HCT116 (cell line): Measurements from ENCODE around the gene PITPNC1. TPM values are rescaled to one million over a fixed set of nuclear protein-coding genes. Genes with fewer than 3 reads are reported as not detected.

Experiments
- ATAC-seq: fragments of 200-7000 bp; cut with Tn5 transposase; 2 replicates; pipeline ENCODE4 v1.9.1; 2020; ENCODE audit warnings: mild to moderate bottlenecking, moderate library complexity
- BruUV-seq: library from RNA; stranded (reverse); fragments of 400-500 nt; replicated peaks from 2 replicates; lab custom pipeline; 2021; lab: Mats Ljungman, UMichigan
- CTCF ChIA-PET: fragments of 300-600 bp; sonication (Branson Sonifier 250); formaldehyde crosslinking; loops from one replicate; lab custom pipeline; 2021; ENCODE audit warnings: antibody characterized with exemption; lab: Charles Lee
- POLR2A ChIA-PET: fragments of 300-600, 350-600 bp; sonication (Branson Sonifier 250); formaldehyde crosslinking; loops from one replicate; lab custom pipeline; 2021; ENCODE audit warnings: antibody characterized with exemption; lab: Charles Lee
- RAD21 ChIA-PET, 2 experiments: fragments of 300-600 bp; sonication (Branson Sonifier 250); formaldehyde crosslinking; loops; one replicate each; lab custom pipeline; 2023; ENCODE audit warnings: low total read pairs in 2 of 2; ENCODE audit not compliant: uncharacterized antibody in 2 of 2, unreplicated experiment in 2 of 2, low non-redundant PET in 1 of 2; lab: Charles Lee
- DNase-seq: peaks from one replicate; pipeline ENCODE4 v3.0.0-alpha.2; 2010; ENCODE audit warnings: low read depth, low spot score
- H2AFZ ChIP-seq: fragments of 200-600 bp; shearing (Covaris generic), sonication (generic); 2 replicates; pipeline ENCODE4 v1.6.1; 2017; ENCODE audit warnings: low read depth, mixed run types, mixed read lengths, antibody characterized with exemption, low read length; ENCODE audit not compliant: poor library complexity, severe bottlenecking
- H3K27ac ChIP-seq: 2 replicates; pipeline ENCODE4 v1.5.1; 2012; ENCODE audit warnings: low read depth, low read length
- H3K27me3 ChIP-seq: fragments of 200-600 bp; sonication (generic); 2 replicates; pipeline ENCODE4 v1.6.1; 2016; ENCODE audit warnings: mixed run types, low read length, mixed read lengths; ENCODE audit not compliant: insufficient read depth
- H3K36me3 ChIP-seq, 2 experiments: fragments of 200-500 bp in 1 of 2; fragments of 200-600 bp in 1 of 2; sonication (Bioruptor generic) in 1 of 2; sonication (generic) in 1 of 2; 2 replicates each; pipeline versions ENCODE4 v1.5.1 to v1.6.1; 2014 to 2016; ENCODE audit warnings: low read length in 2 of 2, inconsistent platforms in 1 of 2, mixed read lengths in 1 of 2, mixed run types in 1 of 2; ENCODE audit not compliant: insufficient read depth in 2 of 2, control insufficient read depth in 1 of 2
- H3K4me1 ChIP-seq, 2 experiments: fragments of 200-600 bp in 1 of 2; sonication (generic) in 1 of 2; 2 replicates each; pipeline versions ENCODE4 v1.5.1 to v1.6.1; 2012 to 2017; ENCODE audit warnings: low read length in 2 of 2, inconsistent platforms in 1 of 2, mild to moderate bottlenecking in 1 of 2, mixed read lengths in 1 of 2, mixed run types in 1 of 2, moderate library complexity in 1 of 2; ENCODE audit not compliant: insufficient read depth in 2 of 2, control insufficient read depth in 1 of 2
- H3K4me2 ChIP-seq: fragments of 200-600 bp; sonication (generic); 2 replicates; pipeline ENCODE4 v1.6.1; 2017; ENCODE audit warnings: mixed run types, low read length, mixed read lengths
- H3K4me3 ChIP-seq, 2 experiments: fragments of 200-600 bp in 1 of 2; sonication (generic) in 1 of 2; replicated peaks in 1 of 2; 2 replicates each; pipeline ENCODE4 v1.5.1; 2011 to 2016; ENCODE audit warnings: low read length in 2 of 2, control low read depth in 1 of 2, low read depth in 1 of 2, mild to moderate bottlenecking in 1 of 2, mixed read lengths in 1 of 2, mixed run types in 1 of 2
- H3K79me2 ChIP-seq: fragments of 200-600 bp; sonication (generic); 2 replicates; pipeline ENCODE4 v1.6.1; 2017; ENCODE audit warnings: mild to moderate bottlenecking, mixed run types, low read length, moderate library complexity, mixed read lengths; ENCODE audit not compliant: insufficient read depth
- H3K9ac ChIP-seq: fragments of 200-600 bp; sonication (generic); 2 replicates; pipeline ENCODE4 v1.6.1; 2016; ENCODE audit warnings: low read length, mixed read lengths
- H3K9me2 ChIP-seq: fragments of 200-600 bp; sonication (generic), shearing (Covaris generic); 2 replicates; pipeline ENCODE4 v1.6.1; 2017; ENCODE audit warnings: mixed run types, mild to moderate bottlenecking, moderate library complexity; ENCODE audit not compliant: insufficient read depth
- H3K9me3 ChIP-seq, 2 experiments: fragments of 200-500 bp in 1 of 2; fragments of 200-600 bp in 1 of 2; sonication (Bioruptor generic) in 1 of 2; sonication (generic) in 1 of 2; 2 replicates each; pipeline ENCODE4 v1.6.1; 2014 to 2017; ENCODE audit warnings: low read length in 2 of 2, mixed read lengths in 2 of 2, inconsistent platforms in 1 of 2, low read depth in 1 of 2, mild to moderate bottlenecking in 1 of 2, mixed run types in 1 of 2, moderate library complexity in 1 of 2; ENCODE audit not compliant: control insufficient read depth in 1 of 2, insufficient read depth in 1 of 2
- H4K20me1 ChIP-seq: fragments of 200-600 bp; sonication (generic), shearing (Covaris generic); 2 replicates; pipeline ENCODE4 v1.6.1; 2017; ENCODE audit warnings: mixed run types, mild to moderate bottlenecking, moderate library complexity; ENCODE audit not compliant: insufficient read depth
- ATF3 ChIP-seq: IDR thresholded peaks from 2 replicates; pipeline ENCODE4 v1.6.1; 2012
- CBX3 ChIP-seq: IDR thresholded peaks from 2 replicates; pipeline ENCODE4 v1.6.1; 2012; ENCODE audit warnings: low read depth
- CEBPB ChIP-seq: IDR thresholded peaks from 2 replicates; pipeline ENCODE4 v1.6.1; 2012; ENCODE audit warnings: low read depth
- CTCF ChIP-seq, 3 experiments: fragments of 200-600 bp in 1 of 3; sonication (generic) in 1 of 3; IDR thresholded peaks in 2 of 3; conservative IDR thresholded peaks in 1 of 3; 2 replicates each; pipeline ENCODE4 v1.5.1; 2012 to 2017; ENCODE audit warnings: low read depth in 2 of 3, low read length in 2 of 3, antibody characterized with exemption in 1 of 3, borderline replicate concordance in 1 of 3, control low read depth in 1 of 3, mild to moderate bottlenecking in 1 of 3, mixed read lengths in 1 of 3, mixed run types in 1 of 3, moderate library complexity in 1 of 3; ENCODE audit not compliant: insufficient read depth in 1 of 3
- EGR1 ChIP-seq: IDR thresholded peaks from 2 replicates; pipeline ENCODE4 v1.6.1; 2012; ENCODE audit warnings: low read depth
- ELF1 ChIP-seq: IDR thresholded peaks from 2 replicates; pipeline ENCODE4 v1.6.1; 2012; ENCODE audit warnings: low read depth, borderline replicate concordance
- EZH2phosphoT487 ChIP-seq: fragments of 200-600 bp; IDR thresholded peaks from 2 replicates; pipeline ENCODE4 v1.6.1; 2018; ENCODE audit warnings: antibody characterized with exemption, borderline replicate concordance
- FOSL1 ChIP-seq: IDR thresholded peaks from 2 replicates; pipeline ENCODE4 v1.6.1; 2012; ENCODE audit warnings: low read depth
- MAX ChIP-seq: IDR thresholded peaks from 2 replicates; pipeline ENCODE4 v1.6.1; 2012
- POLR2A ChIP-seq: IDR thresholded peaks from 2 replicates; pipeline ENCODE4 v1.7.0; 2011; ENCODE audit warnings: borderline replicate concordance; ENCODE audit not compliant: insufficient read depth, insufficient read length; ENCODE audit errors: extremely low read depth
- RAD21 ChIP-seq: IDR thresholded peaks from 2 replicates; pipeline ENCODE4 v1.6.1; 2012; ENCODE audit warnings: low read depth, mild to moderate bottlenecking
- SRF ChIP-seq: IDR thresholded peaks from 2 replicates; pipeline ENCODE4 v1.6.1; 2012; ENCODE audit warnings: low read depth
- TCF7L2 ChIP-seq: IDR thresholded peaks from 2 replicates; pipeline ENCODE4 v1.7.0; 2011; ENCODE audit warnings: borderline replicate concordance, inconsistent platforms; ENCODE audit not compliant: insufficient read depth, insufficient read length; ENCODE audit errors: extremely low read depth
- ZFX ChIP-seq: fragments of 450-650 bp; IDR thresholded peaks from 2 replicates; pipeline ENCODE4 v1.6.1; 2017
- ZNF274 ChIP-seq: fragments of 200-500 bp; sonication (Bioruptor generic); IDR thresholded peaks from 2 replicates; pipeline ENCODE4 v1.6.1; 2014; ENCODE audit warnings: mild to moderate bottlenecking, low read depth, low read length, inconsistent platforms
- intact Hi-C: fragments of 100-400 bp; cut with micrococcal nuclease; formaldehyde crosslinking; loops from 2 replicates; pipeline ENCODE4 v1.10.0; 2022
- total RNA-seq: library from RNA; stranded (reverse); gene quantifications from one replicate; pipeline ENCODE4 v1.2.1, GENCODE V29; 2021; ENCODE audit not compliant: unreplicated experiment

PITPNC1 gene
- total RNA-seq, 1 experiment from 2014 or later, result 41.9 TPM

GRCh38 chr17:67657596-67657995 lies 280.5 kb downstream of the PITPNC1 start:
- TF ChIP-seq ZFX, result no peak
- TF ChIP-seq CEBPB, result no peak
- TF ChIP-seq FOSL1, result no peak
- no TSS peak for BruUV-seq
- Histone ChIP-seq H3K4me2 (no peak overlapping the region), H3K4me1 (no peaks in the 10 kb centered on the region), H3K9ac (no peak overlapping the region), H3K9me2 (no peaks in the 10 kb centered on the region), H3K27me3 (no peaks in the 10 kb centered on the region), H3K36me3 (no peaks in the 10 kb centered on the region), H3K9me3 (peaks cover 0 to 10% of the 10 kb centered on the region in 2 experiments; a peak in 1 of 4 replicates), H3K27ac (no peak overlapping the region), H4K20me1 (no peaks in the 10 kb centered on the region), H2AFZ (no peak overlapping the region), H3K79me2 (no peaks in the 10 kb centered on the region), H3K4me3 (no peak overlapping the region)
- RAD21 ChIA-PET, result no interaction called here
- intact Hi-C loops, result no loop called here
- POLR2A ChIA-PET, result interaction anchor here (0.7 kb wide), 1 partner anchor 1516 kb away, joined by 3 read pairs; no protein-coding TSS in a partner anchor
- CTCF ChIA-PET, result no interaction called here
- DNase-seq (no peak), ATAC-seq (no peak)

GRCh38 chr17:67658265-67658664 lies 281.2 kb downstream of the PITPNC1 start:
- RAD21 ChIA-PET, result no interaction called here

More at GRCh38 chr17:67658265-67658664, 281.2 kb downstream of the PITPNC1 start:
- no peaks in the 10 kb centered on the region for H3K27me3 ChIP-seq
- H3K79me2 ChIP-seq, result no peaks in the 10 kb centered on the region
- DNase-seq (no peak), ATAC-seq (no peak)
- peaks cover 0 to 10% of the 10 kb centered on the region in 2 experiments; a peak in 1 of 4 replicates for H3K9me3 ChIP-seq
- no peak overlapping the region for H2AFZ ChIP-seq
- no peaks in the 10 kb centered on the region for H3K36me3 ChIP-seq
- CTCF ChIA-PET, result no interaction called here
- no peaks in the 10 kb centered on the region for H4K20me1 ChIP-seq
- H3K27ac ChIP-seq, result no peak overlapping the region
- H3K4me1 ChIP-seq, result no peaks in the 10 kb centered on the region
- H3K9ac ChIP-seq, result no peak overlapping the region
- TF ChIP-seq ZNF274, result no peak
- TF ChIP-seq CEBPB, result no peak
- no peak for TF ChIP-seq CBX3
- no peak for TF ChIP-seq EZH2phosphoT487
- TF ChIP-seq SRF, result no peak
- TF ChIP-seq TCF7L2, result no peak
- TF ChIP-seq FOSL1, result no peak
- TF ChIP-seq ELF1, result no peak
- TF ChIP-seq EGR1, result no peak
- no peak for TF ChIP-seq RAD21
- no peak for TF ChIP-seq CTCF (IDR thresholded peaks at IDR 0.05 in 2 of 3, conservative IDR thresholded peaks at IDR 0.05 in 1 of 3; ENCODE audit: borderline replicate concordance in 1 of 3, insufficient read depth in 1 of 3, low read depth in 2 of 3, low read length in 2 of 3)
- no peak for TF ChIP-seq ATF3
- TF ChIP-seq POLR2A, result no peak
- no peak for TF ChIP-seq MAX
- TF ChIP-seq, all 23 proteins: peak for 0
- intact Hi-C loops, result no loop called here
- no peaks in the 10 kb centered on the region for H3K9me2 ChIP-seq
- no TSS peak for BruUV-seq
- POLR2A ChIA-PET, result no interaction called here
- H3K4me3 ChIP-seq, result no peak overlapping the region
- no peak overlapping the region for H3K4me2 ChIP-seq
